Fibroblast of lung (primary cell): Measurements from ENCODE around the gene ADAMTS9. TPM values are rescaled to one million over a fixed set of nuclear protein-coding genes. Genes with fewer than 3 reads are reported as not detected.

Experiments used
- DNase-seq, 2 donors: peaks; one replicate each; pipeline versions ENCODE4 v3.0.0 to v3.0.0-alpha.2; 2010; ENCODE audit warnings: low read depth in 2 of 2
- H2AFZ ChIP-seq: 2 replicates; pipeline ENCODE4 v1.5.1; 2012; ENCODE audit warnings: low read length, control low read depth, inconsistent platforms
- H3K27ac ChIP-seq: 2 replicates; pipeline ENCODE4 v1.5.1; 2011; ENCODE audit warnings: low read length, control low read depth; ENCODE audit not compliant: insufficient read depth
- H3K27me3 ChIP-seq: 2 replicates; pipeline ENCODE4 v1.5.1; 2011; ENCODE audit warnings: mild to moderate bottlenecking, low read length; ENCODE audit not compliant: control insufficient read depth, insufficient read depth
- H3K36me3 ChIP-seq: 2 replicates; pipeline ENCODE4 v1.5.1; 2011; ENCODE audit warnings: low read length; ENCODE audit not compliant: control insufficient read depth, insufficient read depth
- H3K4me1 ChIP-seq: 2 replicates; pipeline ENCODE4 v1.5.1; 2011; ENCODE audit warnings: low read length; ENCODE audit not compliant: control insufficient read depth, insufficient read depth; ENCODE audit errors: extremely low read depth
- H3K4me2 ChIP-seq: 2 replicates; pipeline ENCODE4 v1.5.1; 2011; ENCODE audit warnings: low read length, control low read depth; ENCODE audit not compliant: insufficient read depth; ENCODE audit errors: extremely low read depth
- H3K4me3 ChIP-seq, 4 experiments: fragments of 200-600 bp in 1 of 4; sonication (generic) in 1 of 4; replicated peaks in 1 of 4; 2 replicates each; pipeline ENCODE4 v1.5.1; 2011 to 2016; ENCODE audit warnings: low read length in 4 of 4, low read depth in 3 of 4, mild to moderate bottlenecking in 3 of 4, control low read depth in 2 of 4, inconsistent platforms in 1 of 4, mixed read lengths in 1 of 4; ENCODE audit not compliant: insufficient read depth in 1 of 4; ENCODE audit errors: control extremely low read depth in 1 of 4
- H3K79me2 ChIP-seq: 2 replicates; pipeline ENCODE4 v1.5.1; 2012; ENCODE audit warnings: mild to moderate bottlenecking, low read length, inconsistent platforms; ENCODE audit not compliant: control insufficient read depth, insufficient read depth
- H3K9ac ChIP-seq: 2 replicates; pipeline ENCODE4 v1.5.1; 2011; ENCODE audit warnings: mild to moderate bottlenecking, low read length, control low read depth; ENCODE audit not compliant: insufficient read depth
- H3K9me3 ChIP-seq: 2 replicates; pipeline ENCODE4 v1.5.1; 2012; ENCODE audit warnings: low read depth, low read length; ENCODE audit not compliant: control insufficient read depth, insufficient read depth
- H4K20me1 ChIP-seq: 2 replicates; pipeline ENCODE4 v1.5.1; 2011; ENCODE audit warnings: low read length; ENCODE audit not compliant: control insufficient read depth, insufficient read depth; ENCODE audit errors: extremely low read depth
- EZH2 ChIP-seq: IDR thresholded peaks from 2 replicates; pipeline ENCODE4 v1.5.1; 2012; ENCODE audit warnings: low read length, control low read depth, mild to moderate bottlenecking; ENCODE audit errors: missing control alignments
- polyA plus RNA-seq, 2 donors: library from polyadenylated mRNA; depleted of rRNA in 1 of 2; stranded (reverse) in 1 of 2; unstranded in 1 of 2; fragments of >200 nt; gene quantifications; 2 replicates each; pipeline ENCODE4 v1.2.1, GENCODE V29; 2011 to 2012; ENCODE audit warnings: missing spikeins in 1 of 2
- total RNA-seq: library from RNA; depleted of rRNA; stranded (reverse); fragments of >200 nt; gene quantifications from 2 replicates; pipeline ENCODE4 v1.2.1, GENCODE V29; 2014
- TF ChIP-seq, protein P1 (sequence below), 2 donors: IDR thresholded peaks in 1 of 2; conservative IDR thresholded peaks in 1 of 2; 1 replicate in 1 of 2; 2 replicates in 1 of 2; pipeline ENCODE4 v1.5.1; 2011 to 2012; ENCODE audit warnings: low read length in 2 of 2, control low read depth in 1 of 2, inconsistent platforms in 1 of 2, low read depth in 1 of 2, mild to moderate bottlenecking in 1 of 2

Gene ADAMTS9
- total and polyA plus RNA-seq, 2 donors (not counting 1 experiment from before 2014, with no cell fraction given) = 0.82 to 1.8 TPM

DNA sequence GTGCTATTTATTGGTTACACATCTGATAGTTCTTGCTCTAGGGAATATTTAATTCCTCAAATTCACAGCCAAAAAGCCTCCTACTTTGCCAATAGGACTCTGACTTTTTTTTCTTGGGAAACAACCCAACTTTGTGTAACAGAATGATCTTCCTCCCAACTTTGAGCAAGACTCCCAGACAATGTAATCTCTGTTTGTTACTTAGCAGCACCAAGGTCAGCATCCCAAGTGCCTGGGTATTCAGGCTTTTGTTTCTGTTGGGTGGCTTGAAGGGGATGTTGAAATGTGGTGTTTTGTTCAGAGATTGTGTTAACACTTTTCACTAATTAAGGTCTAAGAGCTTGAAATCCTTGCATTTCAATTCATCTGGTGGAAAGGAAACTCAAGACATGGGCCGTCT, 115.8 kb downstream of the ADAMTS9 start:
- Histone ChIP-seq H3K79me2 (no peaks in the 10 kb centered on the region), H3K9me3 (no peaks in the 10 kb centered on the region), H3K4me2 (no peak overlapping the region), H4K20me1 (no peaks in the 10 kb centered on the region), H2AFZ (no peak overlapping the region), H3K9ac (no peak overlapping the region), H3K27me3 (no peaks in the 10 kb centered on the region), H3K36me3 (no peaks in the 10 kb centered on the region), H3K27ac (no peak overlapping the region), H3K4me1 (no peaks in the 10 kb centered on the region), H3K4me3 (no peak overlapping the region)
- TF ChIP-seq, protein P1, sequence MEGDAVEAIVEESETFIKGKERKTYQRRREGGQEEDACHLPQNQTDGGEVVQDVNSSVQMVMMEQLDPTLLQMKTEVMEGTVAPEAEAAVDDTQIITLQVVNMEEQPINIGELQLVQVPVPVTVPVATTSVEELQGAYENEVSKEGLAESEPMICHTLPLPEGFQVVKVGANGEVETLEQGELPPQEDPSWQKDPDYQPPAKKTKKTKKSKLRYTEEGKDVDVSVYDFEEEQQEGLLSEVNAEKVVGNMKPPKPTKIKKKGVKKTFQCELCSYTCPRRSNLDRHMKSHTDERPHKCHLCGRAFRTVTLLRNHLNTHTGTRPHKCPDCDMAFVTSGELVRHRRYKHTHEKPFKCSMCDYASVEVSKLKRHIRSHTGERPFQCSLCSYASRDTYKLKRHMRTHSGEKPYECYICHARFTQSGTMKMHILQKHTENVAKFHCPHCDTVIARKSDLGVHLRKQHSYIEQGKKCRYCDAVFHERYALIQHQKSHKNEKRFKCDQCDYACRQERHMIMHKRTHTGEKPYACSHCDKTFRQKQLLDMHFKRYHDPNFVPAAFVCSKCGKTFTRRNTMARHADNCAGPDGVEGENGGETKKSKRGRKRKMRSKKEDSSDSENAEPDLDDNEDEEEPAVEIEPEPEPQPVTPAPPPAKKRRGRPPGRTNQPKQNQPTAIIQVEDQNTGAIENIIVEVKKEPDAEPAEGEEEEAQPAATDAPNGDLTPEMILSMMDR (conservative IDR thresholded peaks at IDR 0.05 in 1 of 2, IDR thresholded peaks at IDR 0.05 in 1 of 2; ENCODE audit: low read depth in 1 of 2, low read length in 2 of 2) = no peak
- no peak for TF ChIP-seq EZH2
- no peak for DNase-seq

DNA sequence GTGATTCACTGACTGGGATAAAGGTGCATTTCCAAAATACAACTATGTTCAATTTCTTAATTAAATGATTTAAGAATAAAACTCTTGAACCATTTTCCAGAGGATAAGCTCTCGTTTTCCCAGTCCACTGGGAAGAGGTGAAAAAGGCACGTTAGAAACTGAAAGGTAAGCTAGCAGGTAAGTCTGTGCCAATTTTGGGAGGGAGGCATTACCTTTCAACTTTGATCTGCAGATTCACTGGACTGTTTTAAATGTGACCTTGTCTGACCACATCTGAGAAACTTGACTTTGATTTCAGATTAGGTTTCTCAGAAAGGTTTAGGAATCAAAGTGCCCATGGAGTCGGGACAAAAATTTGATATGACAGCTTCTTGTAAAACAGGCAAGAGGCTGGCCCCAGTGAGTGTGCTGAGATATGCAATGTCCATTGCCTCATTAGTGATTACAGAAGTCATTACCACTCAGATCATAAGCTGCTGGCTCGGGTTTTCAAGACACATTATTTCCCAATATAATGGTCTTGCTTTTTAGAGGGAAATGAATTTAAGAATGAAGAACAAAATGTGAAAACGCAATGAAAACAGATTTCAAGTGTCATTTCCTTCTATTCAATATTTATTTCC, 118.8 kb downstream of the ADAMTS9 start:
- Histone ChIP-seq H3K9me3 (no peaks in the 10 kb centered on the region), H3K27me3 (no peaks in the 10 kb centered on the region), H3K79me2 (no peaks in the 10 kb centered on the region), H4K20me1 (no peaks in the 10 kb centered on the region), H3K27ac (no peak overlapping the region), H3K36me3 (no peaks in the 10 kb centered on the region), H3K4me3 (no peak overlapping the region), H2AFZ (no peak overlapping the region), H3K4me1 (no peaks in the 10 kb centered on the region), H3K9ac (no peak overlapping the region), H3K4me2 (no peak overlapping the region)
- no peak for DNase-seq
- no peak for TF ChIP-seq EZH2
- TF ChIP-seq, protein P1 (conservative IDR thresholded peaks at IDR 0.05 in 1 of 2, IDR thresholded peaks at IDR 0.05 in 1 of 2; ENCODE audit: low read depth in 1 of 2, low read length in 2 of 2) = no peak

DNA sequence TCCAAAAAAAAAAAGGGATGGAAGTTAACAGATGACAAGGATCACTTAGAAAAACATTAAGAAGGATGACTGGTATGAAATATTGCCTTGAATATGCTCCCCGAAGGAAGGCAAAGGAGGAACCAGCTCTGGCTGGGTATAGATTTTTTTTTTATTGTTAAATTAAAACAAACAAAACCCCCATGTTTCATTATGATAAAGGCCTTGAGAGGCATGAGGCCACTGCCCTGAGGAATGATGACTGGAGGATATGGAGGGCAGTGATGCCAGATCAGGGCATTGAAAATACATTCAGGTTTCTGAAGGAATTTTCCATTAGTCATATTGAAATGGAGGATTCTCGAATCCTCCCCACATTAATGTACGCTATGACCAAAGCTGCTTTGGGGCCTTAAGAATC, 120.9 kb downstream of the ADAMTS9 start:
- no peaks in the 10 kb centered on the region for H3K27me3 ChIP-seq
- H3K9me3 ChIP-seq = no peaks in the 10 kb centered on the region
- TF ChIP-seq, protein P1 (conservative IDR thresholded peaks at IDR 0.05 in 1 of 2, IDR thresholded peaks at IDR 0.05 in 1 of 2; ENCODE audit: low read depth in 1 of 2, low read length in 2 of 2) = no peak
- TF ChIP-seq EZH2 = no peak
- no peaks in the 10 kb centered on the region for H3K79me2 ChIP-seq
- H4K20me1 ChIP-seq = no peaks in the 10 kb centered on the region
- H3K4me1 ChIP-seq = no peaks in the 10 kb centered on the region
- no peak overlapping the region for H3K4me3 ChIP-seq
- no peak overlapping the region for H2AFZ ChIP-seq
- H3K36me3 ChIP-seq = no peaks in the 10 kb centered on the region
- DNase-seq = no peak
- no peak overlapping the region for H3K9ac ChIP-seq
- no peak overlapping the region for H3K27ac ChIP-seq
- no peak overlapping the region for H3K4me2 ChIP-seq
